Measurements from ENCODE around the gene HSDL1.

DNA sequence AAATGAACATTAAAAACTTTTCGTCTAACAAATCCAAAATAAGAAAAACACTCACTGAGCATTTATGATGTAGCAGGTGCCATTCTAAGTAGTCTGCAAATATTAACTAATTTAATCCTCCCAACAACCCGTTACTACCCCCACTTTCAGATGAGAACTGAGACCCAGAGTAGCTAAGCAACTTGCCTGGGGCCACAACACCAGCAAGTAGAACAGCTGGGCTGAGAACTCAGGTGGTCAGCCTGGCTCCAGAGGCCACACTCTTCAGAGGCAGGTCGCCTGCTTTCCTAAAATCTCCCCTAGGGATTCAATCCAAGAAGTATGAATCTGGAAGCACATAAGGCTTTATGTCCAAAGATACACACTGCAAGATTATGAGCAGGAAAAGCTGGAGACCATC, 34.5 kb downstream of the HSDL1 start:
- no peak for TF ChIP-seq POLR2A (IDR thresholded peaks at IDR 0.05; ENCODE audit: low read depth, low read length)
- TF ChIP-seq POLR2AphosphoS5 (IDR thresholded peaks at IDR 0.05; ENCODE audit: low read depth, low read length): no peak
